ENCODE data around the gene EVC2.
"Not testable (repeated sequence)": the region's sequence is repeated elsewhere in the genome, so short reads cannot be mapped to it uniquely, and the experiment has no call there.

DNA sequence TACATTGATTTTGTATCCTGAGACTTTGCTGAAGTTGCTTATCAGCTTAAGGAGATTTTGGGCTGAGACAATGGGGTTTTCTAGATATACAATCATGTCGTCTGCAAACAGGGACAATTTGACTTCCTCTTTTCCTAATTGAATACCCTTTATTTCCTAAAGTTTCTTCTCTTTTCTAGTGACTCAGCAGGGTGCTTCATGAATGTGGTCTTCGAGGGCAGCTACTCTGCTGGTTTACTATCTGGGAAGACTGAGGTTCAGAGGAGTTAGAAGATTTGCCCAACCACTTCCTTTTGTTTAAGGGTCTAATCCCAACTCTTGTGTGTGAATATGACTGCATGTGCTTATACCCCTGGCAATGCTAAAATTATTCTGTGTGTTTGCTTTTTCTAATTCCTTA lies 20.1 kb upstream of the EVC2 start:
- TF ChIP-seq, protein P1, sequence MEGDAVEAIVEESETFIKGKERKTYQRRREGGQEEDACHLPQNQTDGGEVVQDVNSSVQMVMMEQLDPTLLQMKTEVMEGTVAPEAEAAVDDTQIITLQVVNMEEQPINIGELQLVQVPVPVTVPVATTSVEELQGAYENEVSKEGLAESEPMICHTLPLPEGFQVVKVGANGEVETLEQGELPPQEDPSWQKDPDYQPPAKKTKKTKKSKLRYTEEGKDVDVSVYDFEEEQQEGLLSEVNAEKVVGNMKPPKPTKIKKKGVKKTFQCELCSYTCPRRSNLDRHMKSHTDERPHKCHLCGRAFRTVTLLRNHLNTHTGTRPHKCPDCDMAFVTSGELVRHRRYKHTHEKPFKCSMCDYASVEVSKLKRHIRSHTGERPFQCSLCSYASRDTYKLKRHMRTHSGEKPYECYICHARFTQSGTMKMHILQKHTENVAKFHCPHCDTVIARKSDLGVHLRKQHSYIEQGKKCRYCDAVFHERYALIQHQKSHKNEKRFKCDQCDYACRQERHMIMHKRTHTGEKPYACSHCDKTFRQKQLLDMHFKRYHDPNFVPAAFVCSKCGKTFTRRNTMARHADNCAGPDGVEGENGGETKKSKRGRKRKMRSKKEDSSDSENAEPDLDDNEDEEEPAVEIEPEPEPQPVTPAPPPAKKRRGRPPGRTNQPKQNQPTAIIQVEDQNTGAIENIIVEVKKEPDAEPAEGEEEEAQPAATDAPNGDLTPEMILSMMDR (IDR thresholded peaks at IDR 0.05) = not testable (repeated sequence)
- not testable (repeated sequence) for TF ChIP-seq POLR2A (IDR thresholded peaks at IDR 0.05)
